ENCODE results near the gene LENG1.
A peak's percentile ranks its signal among the peaks of the same experiment; 100 is the strongest.

The LENG1 gene

DNA sequence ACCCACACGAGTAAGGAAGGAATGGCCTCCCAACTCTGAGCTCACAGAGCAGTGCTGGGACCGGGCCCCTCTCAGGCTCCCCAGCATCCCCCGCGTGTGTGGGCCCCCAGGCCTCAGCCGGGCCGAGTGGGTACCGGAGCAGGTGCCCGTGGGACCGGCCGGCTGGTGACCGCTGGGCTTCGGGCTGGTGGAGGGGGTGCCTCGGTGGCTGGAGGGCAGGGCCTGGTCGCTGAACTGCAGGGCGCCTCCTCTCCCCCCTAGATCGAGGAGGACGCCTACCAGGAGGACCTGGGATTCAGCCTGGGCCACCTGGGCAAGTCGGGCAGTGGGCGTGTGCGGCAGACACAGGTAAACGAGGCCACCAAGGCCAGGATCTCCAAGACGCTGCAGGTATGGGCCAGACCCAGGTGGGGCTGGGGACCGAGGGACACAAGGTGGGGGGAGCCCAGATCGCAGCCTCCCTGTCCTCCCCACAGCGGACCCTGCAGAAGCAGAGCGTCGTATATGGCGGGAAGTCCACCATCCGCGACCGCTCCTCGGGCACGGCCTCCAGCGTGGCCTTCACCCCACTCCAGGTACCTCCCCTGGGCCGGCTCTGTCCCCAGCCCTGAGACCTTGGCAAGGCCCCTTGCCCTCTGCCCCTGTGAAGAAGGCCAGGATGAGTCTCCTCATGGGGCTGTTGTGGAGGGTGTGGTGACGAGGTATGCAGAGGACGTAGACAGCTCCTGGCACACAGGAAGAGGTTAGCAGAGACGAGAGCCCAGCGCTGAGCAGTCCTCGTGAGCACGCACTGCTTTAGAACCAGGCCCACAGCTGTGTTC lies 30.5 kb downstream of the LENG1 start:
- Mint-ChIP-seq H3K27ac (no peak overlapping the region), H3K27me3 (ENCODE audit: low read depth) (no peaks in the 10 kb centered on the region), H3K4me3 (no peak overlapping the region), H3K9me3 (no peaks in the 10 kb centered on the region), H3K36me3 (ENCODE audit: low read depth) (peaks cover 16% of the 10 kb centered on the region), H3K4me1 (ENCODE audit: low read depth) (no peaks in the 10 kb centered on the region)

DNA sequence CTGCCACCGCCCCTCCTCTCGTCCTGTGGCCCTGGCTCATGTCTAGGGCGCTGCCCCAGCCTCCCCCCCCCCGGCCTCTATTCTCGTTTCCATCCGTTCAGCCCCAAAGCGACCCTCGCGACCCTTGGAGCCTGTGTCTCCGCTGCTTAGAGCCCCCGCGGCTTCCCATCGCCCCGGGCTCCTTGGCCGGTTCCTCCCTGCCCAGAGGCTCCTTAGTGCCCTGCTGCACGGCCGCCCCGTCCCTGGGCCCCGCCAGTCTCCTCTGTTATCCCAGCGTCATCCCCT lies 31.1 kb downstream of the LENG1 start:
- no peak overlapping the region for H3K27ac Mint-ChIP-seq
- H3K27me3 Mint-ChIP-seq (ENCODE audit: low read depth): no peaks in the 10 kb centered on the region
- no peaks in the 10 kb centered on the region for H3K9me3 Mint-ChIP-seq
- H3K4me1 Mint-ChIP-seq (ENCODE audit: low read depth): no peaks in the 10 kb centered on the region
- peaks cover 16% of the 10 kb centered on the region for H3K36me3 Mint-ChIP-seq (ENCODE audit: low read depth)
- no peak overlapping the region for H3K4me3 Mint-ChIP-seq

DNA sequence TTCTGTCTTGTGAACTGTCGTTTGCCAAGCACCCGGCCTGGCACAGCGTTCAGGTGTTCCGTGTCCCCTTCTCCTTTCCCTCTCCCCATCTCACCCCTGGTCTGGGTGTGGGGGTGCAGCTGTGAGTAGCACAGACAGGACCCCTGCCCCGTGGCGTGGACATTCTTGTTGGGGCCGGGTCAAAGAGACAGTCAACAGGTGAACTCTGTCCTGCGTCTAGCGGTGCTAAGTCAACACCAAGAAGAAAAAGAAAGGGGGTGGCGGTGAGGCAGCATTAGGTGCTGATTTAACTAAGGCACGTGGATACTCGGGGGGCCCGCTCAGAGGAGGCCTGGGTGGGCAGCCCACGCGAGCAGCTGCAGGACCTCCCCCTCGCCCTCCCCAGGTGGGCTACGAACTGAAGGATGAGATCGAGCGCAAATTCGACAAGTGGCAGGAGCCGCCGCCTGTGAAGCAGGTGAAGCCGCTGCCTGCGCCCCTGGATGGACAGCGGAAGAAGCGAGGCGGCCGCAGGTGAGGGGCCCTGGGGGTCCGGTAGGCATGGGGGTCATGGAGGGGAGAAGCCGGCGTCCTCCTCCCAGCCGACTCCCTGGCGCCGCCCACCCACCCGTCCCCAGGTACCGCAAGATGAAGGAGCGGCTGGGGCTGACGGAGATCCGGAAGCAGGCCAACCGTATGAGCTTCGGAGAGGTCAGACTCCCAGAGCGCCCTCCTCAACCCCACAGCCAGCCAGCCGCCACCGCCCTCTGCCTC lies 31.7 kb downstream of the LENG1 start:
- no peaks in the 10 kb centered on the region for H3K9me3 Mint-ChIP-seq
- H3K36me3 Mint-ChIP-seq (ENCODE audit: low read depth): peaks cover 22% of the 10 kb centered on the region
- H3K27ac Mint-ChIP-seq: no peak overlapping the region
- no peaks in the 10 kb centered on the region for H3K27me3 Mint-ChIP-seq (ENCODE audit: low read depth)
- no peak overlapping the region for H3K4me3 Mint-ChIP-seq
- no peaks in the 10 kb centered on the region for H3K4me1 Mint-ChIP-seq (ENCODE audit: low read depth)

DNA sequence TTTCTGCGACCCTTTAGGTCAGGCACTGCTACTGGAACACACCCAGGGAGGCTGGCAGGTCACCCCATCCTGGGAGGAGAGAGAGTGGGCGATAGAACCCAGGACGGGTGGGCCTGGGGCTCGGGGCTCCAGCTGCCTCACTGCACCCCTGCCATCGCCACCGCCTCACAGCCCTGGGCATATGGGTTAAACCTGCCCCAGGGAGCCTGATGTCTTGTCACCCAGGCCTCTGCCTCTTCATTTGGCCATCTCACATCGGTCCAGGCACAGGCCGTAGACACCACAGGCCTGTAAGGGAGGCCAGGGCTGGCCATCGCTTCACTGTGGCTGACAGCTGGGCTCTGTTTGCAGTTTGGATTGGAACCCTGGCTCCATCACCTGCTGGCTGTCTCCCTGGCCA lies 33.8 kb downstream of the LENG1 start:
- no peaks in the 10 kb centered on the region for H3K27me3 Mint-ChIP-seq (ENCODE audit: low read depth)
- no peak overlapping the region for H3K4me3 Mint-ChIP-seq
- no peaks in the 10 kb centered on the region for H3K4me1 Mint-ChIP-seq (ENCODE audit: low read depth)
- peaks cover 32% of the 10 kb centered on the region for H3K36me3 Mint-ChIP-seq (ENCODE audit: low read depth)
- H3K27ac Mint-ChIP-seq: no peak overlapping the region
- no peaks in the 10 kb centered on the region for H3K9me3 Mint-ChIP-seq

DNA sequence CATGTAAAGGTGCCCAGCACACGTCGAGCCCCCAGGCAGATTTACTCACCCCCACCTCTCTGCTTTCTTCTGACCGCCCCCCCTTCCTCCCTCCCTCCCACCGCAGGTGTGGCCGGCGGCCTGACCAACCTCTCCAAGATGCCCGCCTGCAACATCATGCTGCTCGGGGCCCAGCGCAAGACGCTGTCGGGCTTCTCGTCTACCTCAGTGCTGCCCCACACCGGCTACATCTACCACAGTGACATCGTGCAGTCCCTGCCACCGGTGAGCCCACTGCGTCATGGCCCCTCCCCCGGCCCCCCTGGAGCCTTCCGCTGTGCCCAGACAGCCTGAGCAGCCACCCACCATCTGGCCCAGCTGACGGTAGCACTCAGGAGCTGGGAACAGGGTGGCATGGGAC lies 35.1 kb downstream of the LENG1 start:
- no peak overlapping the region for H3K27ac Mint-ChIP-seq
- peaks cover 39% of the 10 kb centered on the region for H3K36me3 Mint-ChIP-seq (ENCODE audit: low read depth)
- no peaks in the 10 kb centered on the region for H3K4me1 Mint-ChIP-seq (ENCODE audit: low read depth)
- no peaks in the 10 kb centered on the region for H3K27me3 Mint-ChIP-seq (ENCODE audit: low read depth)
- H3K4me3 Mint-ChIP-seq: no peak overlapping the region
- H3K9me3 Mint-ChIP-seq: no peaks in the 10 kb centered on the region

DNA sequence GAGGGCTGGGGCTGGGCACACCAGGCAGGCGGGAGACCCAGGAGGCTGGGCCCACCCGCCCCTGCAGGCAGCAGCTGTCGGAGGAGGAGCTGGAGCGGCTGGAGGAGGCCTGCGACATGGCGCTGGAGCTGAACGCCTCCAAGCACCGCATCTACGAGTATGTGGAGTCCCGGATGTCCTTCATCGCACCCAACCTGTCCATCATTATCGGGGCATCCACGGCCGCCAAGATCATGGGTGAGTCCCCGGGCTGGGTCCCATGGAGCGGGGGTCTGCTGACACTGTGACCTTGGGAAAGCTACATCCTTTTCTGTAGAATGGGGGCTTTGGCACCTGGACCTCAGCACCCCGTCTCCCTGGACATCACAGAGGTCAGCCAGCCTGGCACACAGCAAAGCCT lies 35.8 kb downstream of the LENG1 start:
- no peaks in the 10 kb centered on the region for H3K9me3 Mint-ChIP-seq
- no peak overlapping the region for H3K27ac Mint-ChIP-seq
- H3K4me3 Mint-ChIP-seq: no peak overlapping the region
- H3K36me3 Mint-ChIP-seq (ENCODE audit: low read depth): peaks cover 40% of the 10 kb centered on the region
- no peaks in the 10 kb centered on the region for H3K4me1 Mint-ChIP-seq (ENCODE audit: low read depth)
- no peaks in the 10 kb centered on the region for H3K27me3 Mint-ChIP-seq (ENCODE audit: low read depth)

DNA sequence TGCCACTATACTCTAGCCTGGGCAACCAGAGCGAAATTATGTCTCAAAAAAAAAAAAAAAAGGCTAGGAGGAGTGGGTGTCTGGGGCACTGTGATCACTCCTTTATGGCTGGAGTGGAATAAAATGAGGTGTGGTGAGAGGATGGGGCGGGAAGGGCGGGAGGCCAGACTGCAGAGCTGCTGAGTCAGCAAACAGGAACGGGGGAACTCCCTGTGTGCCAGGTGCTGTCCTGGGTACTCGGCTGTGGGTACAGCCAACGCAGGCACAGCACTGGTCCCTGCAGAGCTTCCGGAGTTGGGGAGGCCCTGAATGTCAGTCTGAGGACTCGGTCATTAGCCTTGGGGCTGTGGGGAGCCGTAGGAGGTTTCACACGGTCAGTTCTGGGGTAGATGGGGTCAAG lies 38.3 kb downstream of the LENG1 start:
- Mint-ChIP-seq H3K27ac (no peak overlapping the region), H3K4me1 (ENCODE audit: low read depth) (peaks cover 7% of the 10 kb centered on the region), H3K36me3 (ENCODE audit: low read depth) (peaks cover 37% of the 10 kb centered on the region), H3K9me3 (no peaks in the 10 kb centered on the region), H3K27me3 (ENCODE audit: low read depth) (no peaks in the 10 kb centered on the region), H3K4me3 (no peak overlapping the region)

DNA sequence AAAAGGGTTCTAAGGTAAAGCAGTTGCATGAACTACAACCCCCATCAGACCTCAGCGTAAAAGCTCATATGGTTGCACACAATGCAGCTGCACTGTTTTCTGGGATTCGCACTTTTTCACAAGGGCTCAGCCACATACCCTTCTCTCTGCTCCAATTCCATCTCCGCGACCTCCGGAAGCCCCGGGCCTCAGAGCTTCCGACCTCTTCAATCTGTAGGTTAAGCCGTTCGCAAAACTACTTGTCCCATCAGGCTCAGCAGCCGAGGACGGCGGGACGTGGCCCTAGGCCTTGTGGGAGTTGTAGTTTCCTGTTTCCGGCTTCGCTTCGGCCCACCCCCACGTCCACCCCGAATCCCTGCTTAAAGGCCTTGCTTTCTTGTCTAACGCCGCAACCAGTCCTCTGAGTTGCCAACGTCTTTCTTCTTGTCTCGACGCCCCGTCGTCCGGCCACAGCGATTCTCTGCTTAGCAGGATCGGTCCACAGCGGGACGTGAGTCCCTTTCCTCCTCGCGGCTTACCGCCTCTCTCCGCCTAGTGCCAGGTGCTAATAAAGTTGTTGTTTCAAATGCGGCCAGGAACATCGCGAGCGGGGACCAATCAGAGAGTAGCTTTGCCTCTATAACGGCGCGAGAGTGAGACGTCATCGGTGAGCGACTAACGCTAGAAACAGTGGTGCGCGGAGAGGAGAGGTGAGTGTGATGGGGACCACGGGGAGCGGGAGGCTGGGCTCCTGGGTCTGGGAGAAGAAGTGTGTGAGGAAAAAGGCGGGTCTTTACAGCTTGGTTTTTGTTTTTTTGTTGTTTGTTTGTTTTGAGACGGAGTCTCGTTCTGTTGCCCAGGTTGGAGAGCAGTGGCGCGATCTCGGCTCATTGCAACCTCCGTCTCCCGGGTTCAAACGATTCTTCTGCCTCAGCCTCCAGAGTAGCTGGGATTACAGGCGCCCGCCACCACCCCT lies 44.1 kb downstream of the LENG1 start, which contains the start of the genes PRPF31 and TFPT:
PRPF31 (plus strand) TSS at position 646 of the 955 bp plus-strand sequence. CDS start 2,525 bp downstream, outside the sequence.
TFPT (minus strand) TSS at position 549 of the 955 bp plus-strand sequence; CDS start at position 161, 388 bp downstream.
- H3K9me3 Mint-ChIP-seq: no peaks in the 10 kb centered on the region
- H3K36me3 Mint-ChIP-seq (ENCODE audit: low read depth): peaks cover 27% of the 10 kb centered on the region
- peak within 1 kb of the TSS; percentile 94 for H3K4me3 Mint-ChIP-seq
- H3K27ac Mint-ChIP-seq: peak within 1 kb of the TSS; percentile 87
- H3K4me1 Mint-ChIP-seq (ENCODE audit: low read depth): peaks cover 19% of the 10 kb centered on the region
- no peaks in the 10 kb centered on the region for H3K27me3 Mint-ChIP-seq (ENCODE audit: low read depth)

DNA sequence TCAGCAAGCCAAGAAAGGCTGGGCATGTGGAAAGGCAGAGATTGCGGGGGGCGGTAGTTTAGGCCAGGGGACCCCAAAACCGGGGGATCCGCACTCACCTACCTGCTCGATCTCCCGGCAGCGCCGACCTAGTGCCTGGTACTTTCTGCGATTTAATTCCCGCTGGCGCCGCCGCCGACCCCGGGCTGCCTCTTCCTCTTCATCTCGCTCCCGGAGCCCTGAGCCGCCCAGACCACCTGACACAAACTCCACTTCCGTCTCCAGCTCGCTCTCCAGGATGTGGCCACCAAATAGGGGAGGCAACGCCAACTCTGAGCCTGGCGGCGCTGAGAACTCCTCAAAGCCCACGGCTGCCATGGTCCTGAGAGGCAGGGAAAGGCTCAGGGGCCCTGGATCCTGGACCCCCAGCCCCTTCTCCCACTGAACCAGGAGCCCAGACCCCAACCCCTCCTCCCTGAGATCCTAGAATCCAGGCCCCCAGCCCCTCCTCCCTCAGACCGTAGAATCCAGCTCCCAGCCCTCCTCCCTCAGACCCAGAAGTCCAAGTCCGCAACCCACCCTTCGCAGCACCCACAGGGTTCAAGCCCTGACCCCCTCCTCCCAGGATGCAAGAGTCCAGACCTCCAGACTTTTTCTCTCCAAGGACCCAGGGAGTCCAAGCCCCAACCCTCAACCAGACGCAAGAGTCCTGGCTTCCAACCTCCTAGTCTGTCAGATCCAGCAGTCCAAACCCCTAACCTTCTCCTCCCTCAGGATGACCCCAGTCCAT lies 45.0 kb downstream of the LENG1 start:
- Mint-ChIP-seq H3K27ac (peak overlapping the region; percentile 87), H3K4me3 (peak overlapping the region; percentile 94), H3K4me1 (ENCODE audit: low read depth) (peaks cover 19% of the 10 kb centered on the region), H3K9me3 (no peaks in the 10 kb centered on the region), H3K36me3 (ENCODE audit: low read depth) (peaks cover 25% of the 10 kb centered on the region), H3K27me3 (ENCODE audit: low read depth) (no peaks in the 10 kb centered on the region)

DNA sequence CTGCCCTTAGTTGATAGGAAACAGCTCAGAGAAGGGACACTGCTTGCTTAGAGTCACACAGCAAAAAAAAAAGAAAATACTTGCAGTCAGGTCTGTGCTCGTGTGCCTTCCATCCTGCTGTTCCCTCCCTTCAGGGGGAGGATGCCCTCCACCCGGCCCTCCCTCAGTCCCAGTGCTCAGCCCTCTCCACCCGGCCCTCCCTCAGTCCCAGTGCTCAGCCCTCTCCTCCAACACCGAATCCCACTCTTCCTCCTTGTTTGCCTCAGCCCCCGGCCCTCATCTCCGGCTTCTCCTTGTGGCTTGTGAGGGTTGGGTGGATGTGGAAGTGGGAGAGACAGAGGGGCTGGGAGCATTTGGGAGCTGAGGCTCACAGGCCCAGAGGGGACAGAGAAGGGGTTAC lies 49.9 kb downstream of the LENG1 start:
- Mint-ChIP-seq H3K9me3 (no peaks in the 10 kb centered on the region), H3K27me3 (ENCODE audit: low read depth) (no peaks in the 10 kb centered on the region), H3K36me3 (ENCODE audit: low read depth) (peaks cover 30% of the 10 kb centered on the region), H3K27ac (no peak overlapping the region), H3K4me3 (no peak overlapping the region), H3K4me1 (ENCODE audit: low read depth) (peaks cover 12% of the 10 kb centered on the region)

DNA sequence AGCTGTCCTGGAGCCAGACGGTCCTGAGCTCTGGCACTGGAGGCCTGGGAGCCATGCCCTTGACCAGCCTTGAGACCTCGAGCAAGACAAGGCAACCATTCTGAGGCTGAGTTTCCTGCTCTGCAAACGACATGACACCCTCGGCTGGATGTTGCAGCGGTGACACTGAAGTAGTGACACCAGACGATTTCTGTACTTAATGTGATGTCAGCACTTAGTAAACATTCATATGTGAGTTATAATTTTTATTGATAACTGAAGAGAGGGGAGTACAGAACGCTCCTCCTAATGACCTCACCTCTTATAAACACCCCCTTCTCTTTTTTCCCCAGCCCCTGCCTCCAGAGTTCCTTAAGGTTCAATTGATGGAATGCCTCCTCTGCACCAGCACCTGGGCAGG lies 51.0 kb downstream of the LENG1 start:
- Mint-ChIP-seq H3K9me3 (no peaks in the 10 kb centered on the region), H3K27ac (no peak overlapping the region), H3K4me1 (ENCODE audit: low read depth) (peaks cover 5% of the 10 kb centered on the region), H3K4me3 (no peak overlapping the region), H3K36me3 (ENCODE audit: low read depth) (peaks cover 26% of the 10 kb centered on the region), H3K27me3 (ENCODE audit: low read depth) (no peaks in the 10 kb centered on the region)

DNA sequence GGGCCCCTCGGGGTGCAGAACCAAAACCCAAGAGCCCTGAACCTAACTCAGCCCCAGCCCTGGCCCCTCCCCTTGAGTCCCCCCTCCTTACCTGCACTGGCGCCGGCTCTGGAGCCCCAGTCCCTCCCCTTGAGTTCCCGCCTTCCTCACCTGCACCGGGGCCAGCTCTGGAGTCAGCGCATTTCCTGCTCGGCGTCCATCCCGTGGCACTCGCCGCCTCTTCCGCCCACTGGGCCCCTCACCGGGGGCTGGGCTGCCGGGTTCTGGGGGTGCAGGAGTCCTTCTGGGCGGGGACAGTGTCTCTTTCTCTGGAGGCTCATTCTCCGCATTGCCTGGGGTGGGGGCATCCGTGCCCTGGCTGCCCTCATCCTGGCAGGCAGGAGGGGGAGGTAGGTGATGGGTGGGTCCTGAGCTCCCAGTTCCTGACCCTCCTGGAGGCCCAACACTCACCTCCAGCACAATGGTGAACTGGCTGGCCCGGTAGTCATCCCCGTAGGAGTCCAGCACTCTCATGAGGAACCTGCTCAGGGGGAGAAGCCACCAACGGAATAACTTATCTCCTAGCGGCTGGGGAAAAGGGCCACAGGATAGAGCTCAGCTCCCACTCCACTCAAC lies 51.5 kb downstream of the LENG1 start:
- H3K27me3 Mint-ChIP-seq (ENCODE audit: low read depth): no peaks in the 10 kb centered on the region
- H3K9me3 Mint-ChIP-seq: no peaks in the 10 kb centered on the region
- no peak overlapping the region for H3K4me3 Mint-ChIP-seq
- peaks cover 9% of the 10 kb centered on the region for H3K4me1 Mint-ChIP-seq (ENCODE audit: low read depth)
- H3K36me3 Mint-ChIP-seq (ENCODE audit: low read depth): peaks cover 25% of the 10 kb centered on the region
- H3K27ac Mint-ChIP-seq: no peak overlapping the region

DNA sequence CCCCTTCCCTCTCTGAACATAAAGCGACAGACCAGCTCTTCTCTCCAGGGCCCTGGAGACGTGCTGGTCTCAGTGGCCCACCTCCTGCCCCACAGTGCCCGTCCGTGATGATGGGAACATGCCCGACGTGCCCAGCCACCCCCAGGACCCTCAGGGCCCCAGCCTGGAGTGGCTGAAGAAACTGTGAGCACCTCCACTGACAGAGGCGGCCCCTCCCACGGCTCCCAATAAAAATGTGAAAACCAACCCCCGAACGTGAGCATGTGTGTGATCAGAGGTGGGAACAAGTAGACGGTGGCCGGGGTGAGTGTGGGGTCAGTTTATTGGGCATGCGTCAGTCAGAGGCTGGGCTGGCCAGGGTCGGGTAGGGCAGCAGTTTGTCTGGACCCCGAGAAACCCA lies 52.8 kb downstream of the LENG1 start:
- no peaks in the 10 kb centered on the region for H3K27me3 Mint-ChIP-seq (ENCODE audit: low read depth)
- H3K36me3 Mint-ChIP-seq (ENCODE audit: low read depth): peaks cover 25% of the 10 kb centered on the region
- H3K9me3 Mint-ChIP-seq: no peaks in the 10 kb centered on the region
- H3K4me3 Mint-ChIP-seq: no peak overlapping the region
- peaks cover 15% of the 10 kb centered on the region for H3K4me1 Mint-ChIP-seq (ENCODE audit: low read depth)
- no peak overlapping the region for H3K27ac Mint-ChIP-seq
